Prostate gland (tissue), 2 donors: Measurements from ENCODE around the gene DDTL.
"Not testable (repeated sequence)": the region's sequence is repeated elsewhere in the genome, so short reads cannot be mapped to it uniquely, and the experiment has no call there.

Experiments used
- CTCF ChIP-seq, 4 experiments: fragments of 200-600 bp in 2 of 4; fragments of 450-650 bp in 2 of 4; sonication (generic) in 2 of 4; IDR thresholded peaks; 1 replicate in 3 of 4; 2 replicates in 1 of 4; pipeline ENCODE4 v1.5.1; 2016 to 2019; ENCODE audit warnings: antibody characterized with exemption in 4 of 4, mild to moderate bottlenecking in 2 of 4, moderate library complexity in 2 of 4
- POLR2AphosphoS5 ChIP-seq: sonication (generic); formaldehyde crosslinking; IDR thresholded peaks from one replicate; pipeline ENCODE4 v1.6.1; 2017; ENCODE audit warnings: antibody characterized with exemption

- TF ChIP-seq CTCF (IDR thresholded peaks at IDR 0.05); POLR2AphosphoS5: not testable (repeated sequence)
These were observed 594 bp upstream of the DDTL start for GRCh38 chr22:23966094-23966493.
